HG03439 (cell line): ENCODE results near the gene SLC35A1.

Experiments
- ATAC-seq: cut with Tn5 transposase; IDR thresholded peaks from one replicate; pipeline ENCODE4 v1.9.1; 2021; ENCODE audit warnings: mild to moderate bottlenecking, moderate library complexity; ENCODE audit not compliant: unreplicated experiment

Gene SLC35A1

DNA sequence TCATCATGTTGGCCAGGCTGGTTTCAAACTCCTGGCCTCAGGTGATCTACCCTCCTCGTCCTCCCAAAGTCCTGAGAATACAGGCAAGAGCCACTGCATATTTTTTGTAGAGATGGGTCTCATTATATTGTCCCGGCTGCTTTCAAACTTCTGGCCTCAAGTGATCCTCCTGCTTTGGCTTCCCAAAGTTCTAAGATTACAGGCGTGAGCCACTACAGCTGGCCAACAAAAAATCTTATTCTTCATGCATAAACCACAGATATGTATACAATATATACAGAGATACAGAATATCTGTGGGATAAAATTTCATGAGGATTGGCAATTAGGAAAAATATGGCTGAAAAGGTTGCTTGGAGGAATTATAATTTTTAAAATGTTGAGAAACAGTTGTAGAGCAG is 49.9 kb downstream of the SLC35A1 start:
- no peak for ATAC-seq

DNA sequence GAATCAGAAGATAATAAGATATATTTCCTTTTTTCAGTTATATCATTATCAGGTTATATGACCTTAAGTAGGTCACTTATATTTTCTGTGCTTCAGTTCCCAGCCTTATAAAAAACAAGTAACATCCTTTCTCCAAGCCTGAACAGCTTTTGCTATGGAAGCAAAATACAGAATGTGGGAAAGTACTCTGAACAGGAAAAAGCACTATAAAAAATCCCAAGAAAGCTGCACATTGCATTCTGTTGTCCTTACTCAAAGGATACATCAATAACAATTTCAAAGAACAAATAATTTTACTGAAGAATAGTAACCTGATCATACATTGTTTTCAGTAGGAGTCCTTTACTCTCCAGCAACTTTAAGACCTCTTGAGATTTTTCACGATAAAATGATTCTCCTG is 56.4 kb downstream of the SLC35A1 start:
- no peak for ATAC-seq

DNA sequence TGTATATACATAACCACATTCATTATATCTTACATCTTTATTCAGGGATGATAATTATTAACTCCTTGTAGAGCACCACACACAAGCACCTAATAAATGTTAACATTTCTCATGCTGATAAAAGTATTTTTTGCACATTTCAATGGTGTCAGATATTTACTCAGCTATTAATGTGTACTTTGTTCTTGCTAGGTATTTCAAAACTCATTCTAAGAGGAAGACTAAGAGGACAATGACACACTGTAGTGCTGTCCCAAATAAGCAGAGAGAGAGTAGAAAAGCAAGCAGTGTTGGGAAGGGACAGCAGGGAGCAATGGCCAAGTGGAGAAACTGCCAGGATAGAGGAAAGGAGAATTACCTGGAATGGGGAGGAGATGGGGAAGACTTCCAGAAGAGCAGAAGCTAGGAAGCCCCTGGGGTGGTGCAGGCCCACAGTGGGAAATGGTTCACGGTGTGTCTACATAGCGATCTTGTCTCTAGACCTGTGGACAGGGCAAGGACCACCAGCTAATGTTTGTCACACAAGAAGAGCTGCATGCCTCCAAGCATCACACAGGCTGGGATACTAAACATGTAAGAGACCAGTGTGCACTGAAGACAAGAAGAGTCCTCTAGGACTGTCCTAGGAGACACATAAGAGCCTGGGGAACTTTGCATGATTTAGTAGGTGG is 61.7 kb downstream of the SLC35A1 start:
- no peak for ATAC-seq

- ATAC-seq = no peak
Observed at GRCh38 chr6:87538510-87539260, 65.9 kb downstream of the SLC35A1 start.

DNA sequence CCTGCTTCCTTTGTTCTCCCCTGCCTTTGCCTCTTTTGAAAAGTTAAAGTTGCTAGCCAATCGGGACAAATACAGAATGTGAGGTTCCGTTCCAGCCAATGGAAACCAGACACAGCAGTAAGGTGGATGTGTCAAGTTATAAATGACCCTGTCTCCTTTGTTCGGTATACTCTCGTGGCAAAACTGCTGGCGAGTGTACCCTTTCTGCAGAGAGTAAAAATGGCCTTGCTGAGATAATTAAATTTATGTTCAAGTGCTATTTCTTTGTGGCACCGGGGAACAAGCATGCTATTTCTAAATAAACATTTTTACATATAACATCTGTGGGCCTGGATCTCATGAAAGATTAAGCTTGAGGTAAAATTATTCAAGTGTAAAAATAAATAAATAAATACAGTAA is 66.8 kb downstream of the SLC35A1 start:
- ATAC-seq = no peak

GRCh38 chr6:87540539-87540938 is 67.8 kb downstream of the SLC35A1 start:
- ATAC-seq = no peak

GRCh38 chr6:87541041-87541440 is 68.3 kb downstream of the SLC35A1 start:
- ATAC-seq = no peak

GRCh38 chr6:87541744-87542143 is 69.0 kb downstream of the SLC35A1 start:
- ATAC-seq = no peak

GRCh38 chr6:87543696-87544473 is 71.1 kb downstream of the SLC35A1 start:
- no peak for ATAC-seq

DNA sequence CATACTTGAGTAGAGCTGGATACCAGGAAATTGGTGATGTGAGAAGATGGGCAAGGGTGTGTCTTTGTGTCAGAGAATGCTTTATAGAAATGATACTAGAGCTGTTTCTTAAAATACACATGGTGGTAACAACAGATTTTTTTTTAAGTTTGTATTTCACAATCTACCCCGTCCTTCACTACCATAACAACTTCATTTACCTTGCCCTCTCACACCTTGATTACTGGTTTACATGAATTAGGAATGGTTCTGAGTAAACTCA is 71.6 kb downstream of the SLC35A1 start:
- ATAC-seq = no peak

DNA sequence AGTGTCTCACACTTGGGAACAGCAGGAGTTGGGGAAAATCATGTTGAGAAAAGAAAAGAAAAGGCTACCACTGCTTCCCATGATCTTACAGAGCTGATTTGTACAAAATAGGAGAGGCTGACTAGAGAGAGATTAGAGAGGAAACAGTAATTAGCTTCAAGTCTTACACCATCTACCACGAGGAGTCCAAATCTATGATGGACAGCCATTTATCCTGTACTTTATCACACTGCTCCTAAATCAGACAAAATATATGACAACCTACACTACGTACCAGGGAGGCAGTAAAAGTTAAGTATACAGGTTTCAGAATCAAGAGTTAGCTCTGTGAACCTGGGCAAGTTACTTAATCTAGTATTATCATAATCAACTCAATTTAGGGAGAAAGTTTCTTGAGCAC is 79.0 kb downstream of the SLC35A1 start:
- ATAC-seq = no peak

DNA sequence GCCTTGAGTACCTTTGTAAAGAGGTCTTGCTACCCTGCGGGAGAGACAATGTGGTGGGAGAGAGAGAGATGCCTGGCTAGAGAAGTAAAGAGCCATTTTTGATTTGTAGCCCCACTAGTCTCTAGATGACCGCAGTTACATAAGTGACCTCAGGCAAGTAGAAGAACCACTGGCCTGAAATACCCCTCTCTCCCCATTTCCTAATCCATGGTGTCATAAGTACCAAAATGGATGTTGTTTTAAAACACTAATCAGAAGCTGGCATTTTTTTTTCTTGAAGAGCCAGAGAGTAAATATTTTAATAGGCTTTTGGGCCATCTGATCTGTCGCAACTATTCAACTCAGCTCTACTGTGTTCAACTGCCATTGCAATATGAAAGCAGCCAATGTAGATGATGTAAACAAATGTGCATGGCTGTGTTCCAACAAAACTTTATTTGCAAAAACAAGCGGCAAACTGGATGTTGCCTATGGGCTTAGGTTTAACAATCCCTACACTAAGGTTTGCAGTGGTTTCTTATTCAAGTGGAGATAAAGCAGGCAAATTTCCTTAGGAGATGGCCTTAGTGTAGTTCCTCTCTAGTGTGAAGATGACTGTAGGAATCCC is 80.5 kb downstream of the SLC35A1 start:
- ATAC-seq = no peak

DNA sequence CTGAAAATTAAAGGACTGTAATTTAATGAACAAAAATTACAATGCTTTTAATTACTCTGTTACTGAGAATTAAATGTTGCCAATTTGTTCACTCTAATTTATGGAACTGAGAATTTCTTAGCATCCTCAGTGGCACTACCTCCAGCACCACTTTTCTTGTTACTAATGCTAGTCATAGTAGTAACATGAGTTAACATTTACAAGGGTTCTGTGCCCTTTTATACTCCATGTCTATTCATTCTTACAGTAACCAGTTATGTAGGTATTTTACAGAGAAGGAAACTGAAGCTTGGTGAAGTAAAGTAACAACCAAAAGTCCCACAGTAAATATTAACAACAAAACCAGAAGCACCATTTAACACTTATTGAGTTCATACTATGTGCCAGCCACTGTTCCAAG is 82.7 kb downstream of the SLC35A1 start:
- ATAC-seq = no peak

DNA sequence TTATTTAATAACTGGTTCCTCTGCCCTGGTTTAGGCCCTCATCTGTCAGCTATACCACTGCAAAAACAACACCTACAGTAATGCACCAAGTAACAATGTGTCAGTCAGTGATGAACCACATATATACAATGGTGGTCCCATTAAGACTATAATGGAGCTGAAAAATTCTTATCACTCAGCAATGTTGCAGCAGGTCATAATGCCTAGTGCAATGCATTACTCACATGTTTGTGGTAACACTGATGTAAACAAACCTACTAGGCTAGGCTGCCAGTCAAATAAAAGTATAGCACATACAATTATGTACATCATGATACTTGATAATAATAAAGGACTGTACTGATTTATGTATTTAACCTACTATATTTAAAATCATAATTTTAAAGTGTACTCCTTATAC is 85.7 kb downstream of the SLC35A1 start:
- no peak for ATAC-seq

GRCh38 chr6:87561017-87561416 is 88.2 kb downstream of the SLC35A1 start:
- ATAC-seq = no peak
